GM19452 (cell line): ENCODE data around the gene UAP1L1.
"Not testable (repeated sequence)": the region's sequence is repeated elsewhere in the genome, so short reads cannot be mapped to it uniquely, and the experiment has no call there.

Experiments
- ATAC-seq: cut with Tn5 transposase; IDR thresholded peaks from one replicate; pipeline ENCODE4 v1.9.1; 2021; ENCODE audit not compliant: unreplicated experiment

Gene UAP1L1, protein sequence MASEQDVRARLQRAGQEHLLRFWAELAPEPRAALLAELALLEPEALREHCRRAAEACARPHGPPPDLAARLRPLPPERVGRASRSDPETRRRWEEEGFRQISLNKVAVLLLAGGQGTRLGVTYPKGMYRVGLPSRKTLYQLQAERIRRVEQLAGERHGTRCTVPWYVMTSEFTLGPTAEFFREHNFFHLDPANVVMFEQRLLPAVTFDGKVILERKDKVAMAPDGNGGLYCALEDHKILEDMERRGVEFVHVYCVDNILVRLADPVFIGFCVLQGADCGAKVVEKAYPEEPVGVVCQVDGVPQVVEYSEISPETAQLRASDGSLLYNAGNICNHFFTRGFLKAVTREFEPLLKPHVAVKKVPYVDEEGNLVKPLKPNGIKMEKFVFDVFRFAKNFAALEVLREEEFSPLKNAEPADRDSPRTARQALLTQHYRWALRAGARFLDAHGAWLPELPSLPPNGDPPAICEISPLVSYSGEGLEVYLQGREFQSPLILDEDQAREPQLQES

DNA sequence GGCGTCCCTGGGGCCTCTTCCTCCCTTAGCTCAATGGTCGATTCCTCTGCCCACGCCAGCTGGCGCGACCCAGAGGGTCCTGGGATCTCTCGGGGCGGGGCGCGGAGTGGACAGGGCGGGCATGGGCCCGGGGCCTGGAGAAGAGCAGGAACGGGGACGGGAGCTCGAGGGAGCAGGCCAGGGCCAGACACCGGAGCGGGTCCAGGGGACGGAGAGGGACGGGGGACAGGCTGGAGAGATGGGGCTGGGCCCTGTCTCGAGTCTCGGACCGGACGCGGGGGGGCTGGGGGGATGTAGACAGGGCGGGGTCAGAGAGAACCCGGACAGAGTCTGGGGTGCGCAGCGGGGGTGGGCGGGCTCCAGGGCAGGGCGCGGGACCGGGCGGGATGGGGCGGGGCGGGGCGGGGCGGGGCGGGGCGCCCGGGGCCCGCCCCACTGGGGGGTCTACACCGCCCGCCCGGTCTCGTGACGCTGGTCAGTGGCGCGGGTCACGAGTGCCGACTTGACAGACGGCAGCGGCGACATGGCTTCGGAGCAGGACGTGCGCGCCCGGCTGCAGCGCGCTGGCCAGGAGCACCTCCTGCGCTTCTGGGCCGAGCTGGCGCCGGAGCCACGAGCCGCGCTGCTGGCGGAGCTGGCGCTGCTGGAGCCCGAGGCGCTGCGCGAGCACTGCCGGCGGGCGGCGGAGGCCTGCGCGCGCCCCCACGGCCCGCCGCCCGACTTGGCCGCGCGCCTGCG is at the start of gene UAP1L1:
UAP1L1 (plus strand) TSS at position 508 of the 738 bp plus-strand sequence; CDS start at position 524, 16 bp downstream.
- ATAC-seq, result no peak

DNA sequence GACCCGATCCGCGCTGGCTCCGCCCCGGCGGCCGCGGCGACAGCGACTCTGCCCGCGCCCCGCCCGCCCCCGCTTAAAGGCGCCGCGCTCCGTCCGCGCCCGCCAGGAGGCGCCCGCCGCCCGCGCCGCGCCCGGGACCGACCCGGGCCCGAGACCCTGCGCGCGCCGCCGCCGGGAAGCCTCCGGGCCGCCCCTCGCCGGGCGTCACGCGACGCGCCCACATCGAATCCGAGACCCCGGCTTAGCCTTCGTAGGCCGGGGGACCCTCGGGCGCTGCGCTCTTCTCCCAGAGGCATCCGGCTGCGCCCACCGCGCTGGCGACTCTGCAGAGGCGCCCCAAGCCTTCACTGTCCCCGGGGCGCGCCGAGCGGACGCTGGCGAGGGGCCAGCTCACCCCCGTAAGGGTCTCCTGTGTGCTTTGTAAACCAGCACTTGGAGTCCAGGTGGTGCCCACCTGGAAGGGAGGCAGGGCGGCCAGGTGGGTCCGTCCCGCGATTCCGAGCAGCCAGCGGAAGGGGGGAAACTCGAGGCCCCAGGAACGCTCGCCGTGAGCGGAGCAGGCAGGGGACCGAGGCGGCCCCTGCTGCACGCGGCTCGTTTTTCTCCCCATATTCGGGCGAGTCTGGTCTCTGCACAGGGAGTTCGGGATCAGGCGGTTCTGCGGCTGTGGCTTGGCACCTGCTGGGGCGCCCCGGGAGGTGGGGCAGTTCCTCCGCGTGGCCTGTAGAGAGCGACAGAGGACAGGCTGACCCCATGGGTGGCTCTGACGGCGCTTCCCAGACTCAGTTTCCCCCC is 48.9 kb upstream of the UAP1L1 start:
- peak; percentile 37 for ATAC-seq

DNA sequence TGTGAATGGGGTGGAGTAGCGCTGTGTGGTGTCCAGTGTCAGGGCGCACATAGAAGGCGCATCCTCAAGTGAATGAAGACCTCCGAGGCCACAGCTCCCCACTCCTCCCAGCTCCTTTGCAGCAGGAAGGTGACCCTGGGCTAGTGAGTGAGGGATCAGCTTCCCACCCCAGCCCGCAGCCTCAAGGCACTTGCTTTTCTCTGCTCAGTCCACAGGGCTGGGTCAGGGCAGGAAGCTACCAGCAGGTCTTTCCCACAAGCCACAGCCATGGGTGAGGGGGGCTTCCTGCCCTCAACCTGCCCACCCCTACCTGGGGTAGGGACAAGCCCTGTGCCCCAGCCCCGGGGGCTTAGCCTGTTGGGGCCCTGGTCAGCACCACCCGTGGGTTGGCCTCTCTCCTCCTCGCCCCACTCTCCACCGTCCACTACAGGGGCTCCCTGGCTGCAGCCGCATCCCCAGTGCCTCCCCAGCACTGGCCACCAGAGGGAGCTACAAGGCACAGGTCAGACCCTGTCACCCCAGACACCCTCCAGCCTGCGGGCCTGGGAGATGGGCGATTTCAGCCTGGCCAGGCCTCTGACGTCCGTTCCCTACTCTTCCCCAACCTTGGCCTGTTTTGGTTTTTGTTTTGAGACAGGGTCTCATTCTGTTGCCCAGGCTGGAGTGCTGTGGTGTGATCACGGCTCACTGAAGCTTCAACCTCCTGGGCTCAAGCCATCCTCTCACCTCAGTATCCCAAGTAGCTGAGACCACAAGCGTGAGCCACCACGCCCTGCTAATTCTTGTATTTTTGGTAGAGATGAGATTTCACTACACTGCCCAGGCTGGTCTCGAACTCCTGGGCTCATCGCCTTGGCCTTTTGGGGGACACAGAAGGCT is 48.0 kb upstream of the UAP1L1 start:
- ATAC-seq, result no peak

DNA sequence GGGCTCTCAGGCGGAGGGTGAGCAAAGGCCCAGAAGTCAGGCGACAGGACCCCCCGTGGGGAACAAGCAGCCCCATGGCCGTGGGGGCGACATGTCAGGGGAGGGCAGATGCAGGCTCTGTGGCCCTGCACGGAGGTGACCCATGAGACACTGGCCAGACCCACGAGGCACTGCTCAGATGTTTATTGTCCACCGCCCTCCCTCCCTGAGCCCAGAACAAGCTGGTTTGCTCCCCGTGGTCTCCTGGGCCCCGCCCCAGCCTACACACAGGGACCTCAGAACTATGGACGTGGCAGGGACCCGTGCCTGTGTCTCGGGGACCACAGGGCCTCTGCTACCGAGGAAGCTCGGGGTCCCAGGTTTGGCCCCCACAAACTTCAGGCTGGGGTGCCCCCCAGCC is 47.3 kb upstream of the UAP1L1 start:
- no peak for ATAC-seq

DNA sequence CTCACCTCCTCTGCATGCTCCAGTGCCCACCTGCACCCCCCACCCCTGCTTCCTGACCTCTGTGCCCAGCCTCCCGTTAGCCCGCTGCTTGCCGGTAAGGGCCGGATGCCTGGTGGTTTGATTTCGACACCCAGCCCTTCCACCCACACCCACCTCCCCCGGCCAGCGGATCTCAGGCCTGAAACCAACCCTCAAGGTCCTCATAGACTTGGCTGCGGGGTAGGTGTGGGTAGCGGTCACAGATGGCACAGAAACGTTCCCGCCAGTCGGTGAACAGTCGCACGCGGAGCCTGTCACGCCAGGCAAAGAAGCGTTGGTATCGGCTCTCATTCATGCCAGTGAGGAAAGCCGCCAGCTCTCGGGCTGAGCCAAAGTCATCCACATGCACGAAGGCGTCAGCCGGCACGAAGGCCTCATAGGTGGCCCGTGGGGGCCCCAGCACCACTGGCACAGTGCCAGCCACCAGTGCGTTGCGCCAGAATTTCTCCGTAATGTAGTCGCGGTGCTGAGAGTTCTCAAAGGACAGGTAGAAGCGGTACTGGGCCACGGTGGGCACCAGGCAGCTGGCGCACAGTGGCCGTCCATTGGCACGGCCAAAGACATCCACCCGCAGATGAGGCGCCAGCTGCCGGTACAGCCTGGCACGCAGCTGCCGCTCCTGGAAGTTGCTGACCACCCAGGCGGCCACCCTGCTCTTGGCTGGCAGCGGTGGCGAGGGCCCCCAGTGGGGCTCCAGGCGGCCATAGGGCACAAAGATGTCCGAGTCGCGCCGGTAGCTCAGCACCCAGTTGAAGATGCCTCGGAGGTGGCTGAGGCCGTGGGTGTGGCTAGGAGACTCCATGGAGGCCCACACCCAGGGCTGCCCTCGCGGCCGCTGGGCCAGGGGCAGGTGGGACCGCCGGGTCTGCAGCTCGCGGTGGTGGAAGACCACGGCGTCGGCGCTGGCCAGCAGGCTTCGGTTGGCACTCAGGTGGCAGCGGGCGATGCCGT is 46.5 kb upstream of the UAP1L1 start:
- ATAC-seq, result no peak

DNA sequence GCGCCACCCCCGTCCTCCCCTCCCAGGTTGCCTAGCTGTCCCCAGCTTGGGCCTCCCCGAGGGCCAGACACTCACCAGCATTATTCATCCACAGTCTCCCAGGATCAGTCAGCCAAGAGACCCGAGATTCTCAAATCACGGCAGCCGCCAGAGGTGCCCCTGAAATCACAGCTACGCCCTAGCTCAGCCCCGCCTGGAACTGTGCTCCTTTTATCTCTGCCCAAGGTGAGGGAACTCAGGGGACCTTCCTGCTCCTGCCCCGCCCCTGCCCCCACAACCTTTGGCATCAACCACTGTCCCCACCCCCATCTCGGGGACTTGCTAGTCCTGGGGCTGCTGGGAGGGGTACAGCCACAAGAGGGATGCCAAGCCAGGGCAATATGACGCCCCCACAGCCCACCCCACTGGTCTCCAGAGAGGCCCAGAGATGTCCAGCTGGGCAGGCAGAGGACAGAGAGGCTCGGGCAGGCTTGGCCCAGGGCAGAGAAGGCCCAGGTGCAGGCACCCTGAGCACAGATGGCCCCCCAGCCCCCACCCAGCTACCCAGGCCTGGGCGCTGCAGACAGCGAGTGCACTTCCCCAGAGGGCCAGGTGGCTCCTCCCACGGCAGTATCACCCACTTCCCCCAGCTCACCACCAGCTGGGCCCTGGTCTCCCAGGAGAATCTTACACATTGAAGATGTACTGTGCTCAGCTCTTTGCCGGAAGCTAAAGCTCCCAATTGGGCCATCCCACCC is 45.2 kb upstream of the UAP1L1 start, which contains the start of gene FUT7:
FUT7 (minus strand) TSS at position 185 of the 737 bp plus-strand sequence; CDS start at position 88, 97 bp downstream.
- ATAC-seq, result no peak

DNA sequence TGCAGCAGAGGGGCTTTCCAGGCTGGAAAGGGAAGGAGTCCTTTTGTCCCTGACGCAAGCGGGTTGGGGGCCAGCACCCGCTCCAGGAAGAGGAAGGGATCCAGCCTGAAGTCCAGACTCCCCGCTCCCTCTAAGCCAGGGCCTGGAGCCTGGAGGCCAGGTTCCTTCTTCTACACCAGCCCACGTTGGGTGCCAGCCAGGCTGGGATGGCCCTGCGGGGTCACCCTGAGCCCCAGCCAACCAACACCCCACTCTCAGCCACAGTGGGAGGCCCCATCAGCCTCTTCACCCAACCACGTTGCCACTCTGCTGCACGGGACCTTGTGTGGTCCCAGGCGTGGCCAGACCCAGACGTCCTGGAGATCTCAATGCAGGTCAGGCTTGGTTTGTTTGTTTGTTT is 44.5 kb upstream of the UAP1L1 start:
- no peak for ATAC-seq

DNA sequence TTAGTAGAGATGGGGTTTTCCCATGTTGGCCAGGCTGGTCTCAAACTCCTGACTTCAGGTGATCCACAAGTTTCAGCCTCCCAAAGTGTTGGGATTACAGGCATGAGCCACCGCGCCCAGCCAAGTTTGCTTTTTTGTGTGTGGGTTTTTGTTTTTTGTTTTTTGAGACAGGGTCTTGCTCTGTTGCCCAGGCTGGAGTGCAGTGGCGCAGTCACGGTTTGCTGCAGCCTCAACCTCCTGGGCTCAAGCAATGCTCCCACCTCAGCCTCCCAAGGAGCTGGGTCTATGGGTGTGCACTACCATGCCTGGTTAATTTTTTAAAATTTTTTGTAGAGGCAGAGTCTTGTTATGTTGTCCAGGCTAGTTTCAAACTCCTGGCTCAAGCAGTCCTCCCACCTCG is 43.8 kb upstream of the UAP1L1 start:
- not testable (repeated sequence) for ATAC-seq

DNA sequence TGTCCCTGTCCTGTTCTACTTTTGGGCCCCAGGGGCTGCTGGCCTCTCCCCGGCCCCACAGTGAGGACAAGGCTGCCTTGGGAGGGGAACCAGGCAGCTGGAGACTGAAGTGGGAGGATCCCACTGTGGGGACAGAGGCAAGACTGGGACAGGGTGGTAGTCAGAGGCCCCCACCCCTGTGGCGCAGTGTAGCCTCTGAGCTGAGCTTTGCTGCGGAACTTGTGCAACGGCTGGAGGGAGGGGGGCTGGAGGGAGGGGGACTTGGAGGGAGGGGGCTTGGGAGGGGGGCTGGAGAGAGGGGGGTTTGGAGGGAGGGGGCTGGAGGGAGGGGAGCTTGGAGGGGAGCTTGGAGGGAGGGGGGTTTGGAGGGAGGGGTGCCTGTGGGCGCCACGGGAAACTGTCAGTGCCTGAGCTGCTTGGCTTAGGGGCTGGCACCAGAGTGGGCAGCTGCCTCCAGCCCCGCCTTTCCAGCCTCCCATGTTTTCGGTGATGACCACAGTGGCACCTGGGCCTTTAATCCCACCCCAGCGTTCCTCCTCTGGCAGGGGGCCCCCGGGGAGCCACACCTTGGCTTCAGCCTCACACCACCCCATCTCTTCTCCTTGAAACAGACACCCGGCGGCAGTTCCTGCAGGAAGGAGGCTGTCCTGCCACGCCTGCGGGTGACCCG is 43.1 kb upstream of the UAP1L1 start:
- ATAC-seq, result no peak

DNA sequence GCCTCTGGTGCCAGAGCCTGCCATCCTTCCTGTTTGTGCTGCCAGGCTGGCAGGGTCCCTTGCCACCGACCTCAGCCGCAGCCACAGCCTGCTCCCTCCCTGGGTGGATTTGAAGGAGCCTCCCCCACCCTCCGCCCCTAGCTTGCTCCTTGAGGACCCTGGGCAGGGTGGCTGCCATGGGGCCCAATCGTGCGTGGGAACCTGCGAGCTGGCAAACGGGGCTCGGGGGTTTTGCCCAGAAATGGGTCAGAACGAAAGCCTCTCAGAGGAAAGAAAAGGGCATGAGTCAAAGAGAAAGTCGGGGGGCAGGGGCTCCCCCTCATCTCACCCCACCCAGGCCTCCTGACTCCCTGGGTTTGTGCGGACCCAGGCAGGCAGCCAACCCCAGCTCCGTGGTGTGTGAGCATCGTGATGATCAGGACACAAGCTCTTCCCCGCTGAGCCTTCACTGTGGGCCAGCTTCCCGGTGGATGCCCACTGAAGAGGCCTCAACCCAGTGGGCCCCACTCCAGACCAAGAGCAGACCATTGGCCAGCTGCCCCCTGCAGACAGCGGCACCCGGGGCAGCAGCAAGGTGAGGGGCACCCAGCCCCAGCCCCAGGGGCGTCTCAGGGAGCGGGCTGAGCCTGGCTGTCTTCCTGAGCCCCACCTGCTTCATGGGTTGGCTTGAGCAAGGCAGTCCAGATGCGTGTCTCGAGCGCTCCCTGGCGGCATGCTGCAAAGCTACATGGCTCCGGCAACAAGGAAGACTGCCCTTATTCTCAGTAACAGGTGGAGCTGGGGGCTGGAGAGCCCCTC is 42.4 kb upstream of the UAP1L1 start:
- ATAC-seq, result no peak

DNA sequence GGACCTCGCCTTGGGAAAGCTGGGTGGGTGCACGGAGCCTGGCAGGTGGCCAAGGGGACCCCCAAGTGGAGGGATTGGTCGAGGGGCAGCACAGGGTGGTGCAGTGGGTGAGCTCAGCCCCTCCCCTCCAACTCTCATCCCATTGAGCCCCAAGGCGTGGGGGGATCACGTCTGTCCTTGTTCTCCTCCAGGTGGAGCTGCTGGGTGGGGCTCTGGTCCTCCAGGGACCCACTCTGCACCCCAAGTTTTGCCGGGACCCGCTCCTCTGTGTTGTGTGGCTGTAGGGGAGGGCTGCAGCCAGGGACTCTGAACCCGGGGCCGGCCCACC is 41.8 kb upstream of the UAP1L1 start:
- no peak for ATAC-seq

DNA sequence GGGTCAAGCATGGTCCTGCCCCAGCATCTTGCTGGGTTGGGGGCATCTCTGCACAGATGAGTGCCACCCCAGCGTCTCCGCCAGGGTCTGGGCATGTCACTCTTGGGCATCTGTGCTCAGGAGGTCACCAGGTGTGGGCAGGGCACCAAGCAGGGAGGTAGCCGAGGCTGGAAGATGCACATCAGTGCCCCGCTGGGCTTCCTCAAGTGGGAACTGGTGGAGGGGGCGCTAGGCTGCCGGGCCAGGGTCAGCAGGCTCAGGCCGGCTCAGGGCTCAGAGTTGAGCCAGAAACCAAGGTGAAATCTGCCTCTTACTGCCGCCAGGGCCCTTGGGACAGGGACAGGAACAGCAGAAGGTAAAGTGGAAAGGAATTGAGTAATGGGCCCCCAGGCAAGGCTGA is 41.4 kb upstream of the UAP1L1 start:
- no peak for ATAC-seq

DNA sequence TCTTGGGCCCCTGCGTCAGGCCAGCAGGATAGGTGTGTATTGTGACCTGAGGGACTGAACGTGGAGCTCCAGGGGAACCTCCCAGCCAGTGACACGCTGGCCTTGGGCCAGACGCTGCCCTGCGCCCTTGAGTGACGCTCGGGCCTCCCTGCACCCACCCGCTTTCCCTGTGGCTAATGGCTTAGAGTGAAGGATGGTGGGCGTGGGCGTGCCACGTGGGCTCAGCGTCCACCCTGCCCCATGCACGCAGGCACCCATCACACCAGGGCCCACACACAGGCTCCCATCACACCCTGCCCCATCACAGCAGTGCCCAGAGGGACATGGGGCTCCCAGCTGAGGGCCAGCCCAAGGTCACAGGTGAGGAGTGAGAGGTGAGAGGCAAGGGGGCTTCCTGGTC is 40.3 kb upstream of the UAP1L1 start:
- ATAC-seq, result no peak

DNA sequence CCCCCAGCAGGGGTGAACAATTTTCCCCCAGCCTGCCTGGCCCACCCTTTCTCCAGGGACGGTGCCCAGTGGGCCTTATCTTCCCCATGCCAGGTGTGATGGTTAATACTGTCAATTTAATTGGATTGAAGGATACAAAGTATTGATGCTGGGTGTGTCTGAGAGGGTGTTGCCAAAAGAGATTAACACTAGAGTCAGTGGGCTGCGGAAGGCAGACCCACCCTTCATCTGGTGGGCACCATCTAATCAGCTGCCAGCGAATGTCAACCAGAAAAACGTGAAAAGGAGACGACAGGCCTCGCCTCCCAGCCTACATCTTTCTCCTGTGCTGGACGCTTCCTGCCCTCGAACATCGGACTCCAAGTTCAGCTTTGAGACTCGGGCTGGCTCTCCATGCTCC is 39.8 kb upstream of the UAP1L1 start:
- ATAC-seq, result no peak

DNA sequence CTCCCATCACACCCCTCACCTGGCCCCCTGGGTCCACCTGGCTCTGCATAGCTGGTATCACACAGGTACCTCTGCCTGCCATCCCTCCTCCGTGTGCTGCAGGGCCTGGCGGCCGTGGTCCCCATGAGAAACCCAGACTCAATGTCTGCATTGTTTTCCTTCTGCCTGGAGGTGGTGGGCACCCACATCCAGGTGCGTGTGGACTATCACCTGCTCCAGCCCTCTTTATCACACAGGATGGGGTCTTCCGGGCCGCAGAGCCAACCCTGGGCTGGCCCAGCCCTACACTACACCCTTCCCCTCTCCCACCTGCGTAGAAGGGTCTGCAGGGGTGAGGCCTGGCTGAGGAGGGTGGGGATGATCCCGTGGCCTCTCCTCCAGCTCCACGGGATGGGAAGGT is 38.4 kb upstream of the UAP1L1 start:
- no peak for ATAC-seq

DNA sequence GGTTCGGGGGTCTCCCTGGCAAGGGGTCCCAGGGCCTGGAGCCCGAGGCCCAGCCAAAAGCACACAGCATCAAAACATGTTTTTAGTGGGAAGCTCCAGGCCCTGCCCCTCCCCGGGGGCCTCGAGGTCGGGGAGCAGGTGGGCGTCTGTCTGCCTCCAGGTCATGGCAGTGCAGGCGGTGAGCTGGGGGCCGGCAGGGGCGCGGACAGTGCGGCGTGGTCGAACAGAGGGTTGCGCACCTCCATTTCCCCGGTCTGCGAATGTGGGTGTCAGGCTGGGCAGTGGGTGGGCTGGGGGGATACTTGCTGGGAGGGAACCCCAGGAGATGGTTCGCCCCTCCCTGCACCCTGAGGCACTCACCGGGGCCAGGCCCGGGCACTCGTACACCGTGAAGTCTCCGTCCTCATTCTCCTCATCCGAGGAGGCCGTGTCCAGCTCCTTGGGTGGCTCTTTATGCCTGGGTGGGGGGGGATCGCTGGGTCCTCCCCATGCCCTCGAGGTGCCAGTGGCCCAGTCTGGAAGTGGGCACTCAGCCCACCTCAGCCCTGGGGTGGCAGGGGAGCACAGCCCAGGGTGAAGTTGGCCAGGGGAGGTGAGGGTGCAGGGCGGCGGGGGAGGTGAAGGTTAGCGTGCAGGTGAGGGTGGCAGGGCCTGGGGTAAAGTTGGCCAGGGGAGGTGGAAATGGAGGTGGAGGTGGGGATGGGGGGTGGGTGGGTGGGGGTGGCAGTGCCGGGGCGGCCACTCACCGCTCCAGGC is 37.5 kb upstream of the UAP1L1 start:
- no peak for ATAC-seq
